Activated T-helper 2 cell treated with anti-CD3 and anti-CD28 coated beads, Interferon-gamma antibody, Interleukin-2, Interleukin-4, amounts not matched to agents 10 μg/mL and 5 μg/mL and 100 μg/mL, durations not matched to agents 14 hours and 24 hours and 36 hours (primary cell): ENCODE results near the gene TST. TPM values are rescaled to one million over a fixed set of nuclear protein-coding genes. Genes with fewer than 3 reads are reported as not detected.

Experiments used
- DNase-seq: peaks from one replicate; pipeline ENCODE4 v3.0.0; 2021; ENCODE audit warnings: low spot score
- H3K27ac Mint-ChIP-seq: one replicate; pipeline ENCODE4 v1.8.0; 2021; ENCODE audit warnings: mixed read lengths
- H3K27me3 Mint-ChIP-seq: one replicate; pipeline ENCODE4 v1.8.0; 2021; ENCODE audit warnings: low read depth, mixed read lengths
- H3K36me3 Mint-ChIP-seq: one replicate; pipeline ENCODE4 v1.8.0; 2021; ENCODE audit warnings: low read depth, mixed read lengths
- H3K4me1 Mint-ChIP-seq: one replicate; pipeline ENCODE4 v1.8.0; 2021; ENCODE audit warnings: low read depth, mixed read lengths
- H3K4me3 Mint-ChIP-seq: one replicate; pipeline ENCODE4 v1.8.0; 2021; ENCODE audit warnings: low read depth, mild to moderate bottlenecking, moderate library complexity, mixed read lengths
- H3K9me3 Mint-ChIP-seq: one replicate; pipeline ENCODE4 v1.8.0; 2021; ENCODE audit warnings: mixed read lengths
- intact Hi-C: fragments of 100-400 bp; cut with micrococcal nuclease; formaldehyde crosslinking; loops from one replicate; pipeline ENCODE4 v1.15.1; 2023
- total RNA-seq: library from RNA; stranded (reverse); gene quantifications from 2 replicates; pipeline ENCODE4 v1.2.3, GENCODE V29; 2022

Gene TST
- total RNA-seq, 1 donor from 2014 or later: 15.2 TPM

GRCh38 chr22:37059876-37060449, 40.7 kb upstream of the TST start:
- H3K36me3 Mint-ChIP-seq: peaks cover 27% of the 10 kb centered on the region
- DNase-seq: no peak
- intact Hi-C loops: no loop called here

GRCh38 chr22:37058917-37059701, 39.9 kb upstream of the TST start:
- Mint-ChIP-seq H3K4me3 (no peak overlapping the region), H3K27me3 (no peaks in the 10 kb centered on the region), H3K9me3 (no peaks in the 10 kb centered on the region), H3K27ac (no peak overlapping the region), H3K36me3 (peaks cover 27% of the 10 kb centered on the region), H3K4me1 (peaks cover 20% of the 10 kb centered on the region)
- no peak for DNase-seq
- intact Hi-C loops: no loop called here

More at GRCh38 chr22:37059876-37060449, 40.7 kb upstream of the TST start:
- Mint-ChIP-seq H3K4me3 (peak overlapping the region; percentile 8), H3K27ac (peak overlapping the region; percentile 22), H3K4me1 (peaks cover 19% of the 10 kb centered on the region), H3K27me3 (no peaks in the 10 kb centered on the region), H3K9me3 (no peaks in the 10 kb centered on the region)

GRCh38 chr22:37057796-37058510, 38.7 kb upstream of the TST start:
- Mint-ChIP-seq H3K27ac (no peak overlapping the region), H3K27me3 (no peaks in the 10 kb centered on the region), H3K9me3 (no peaks in the 10 kb centered on the region), H3K4me1 (peaks cover 22% of the 10 kb centered on the region), H3K36me3 (peaks cover 36% of the 10 kb centered on the region), H3K4me3 (no peak overlapping the region)
- intact Hi-C loops: no loop called here
- no peak for DNase-seq

- Mint-ChIP-seq H3K4me1 (peaks cover 24% of the 10 kb centered on the region), H3K27me3 (no peaks in the 10 kb centered on the region), H3K9me3 (no peaks in the 10 kb centered on the region), H3K27ac (no peak overlapping the region), H3K4me3 (no peak overlapping the region), H3K36me3 (peaks cover 36% of the 10 kb centered on the region)
- no peak for DNase-seq
- intact Hi-C loops: no loop called here
Measured at GRCh38 chr22:37057226-37057625, 38.0 kb upstream of the TST start.

- H3K36me3 Mint-ChIP-seq: peaks cover 36% of the 10 kb centered on the region
- no peak overlapping the region for H3K4me3 Mint-ChIP-seq
- H3K4me1 Mint-ChIP-seq: peaks cover 22% of the 10 kb centered on the region
- no peaks in the 10 kb centered on the region for H3K9me3 Mint-ChIP-seq
- no peak for DNase-seq
- no peaks in the 10 kb centered on the region for H3K27me3 Mint-ChIP-seq
- H3K27ac Mint-ChIP-seq: no peak overlapping the region
- intact Hi-C loops: no loop called here
Measured at GRCh38 chr22:37056246-37056645, 37.0 kb upstream of the TST start.

- peaks cover 10% of the 10 kb centered on the region for H3K4me1 Mint-ChIP-seq
- intact Hi-C loops: no loop called here
- peaks cover 27% of the 10 kb centered on the region for H3K36me3 Mint-ChIP-seq
- no peak for DNase-seq
- no peak overlapping the region for H3K4me3 Mint-ChIP-seq
- H3K27me3 Mint-ChIP-seq: no peaks in the 10 kb centered on the region
- no peaks in the 10 kb centered on the region for H3K9me3 Mint-ChIP-seq
- H3K27ac Mint-ChIP-seq: no peak overlapping the region
Measured at GRCh38 chr22:37054600-37055365, 35.5 kb upstream of the TST start.

- no peak overlapping the region for H3K27ac Mint-ChIP-seq
- H3K9me3 Mint-ChIP-seq: no peaks in the 10 kb centered on the region
- peak overlapping the region; percentile 52 for H3K4me3 Mint-ChIP-seq
- intact Hi-C loops: no loop called here
- H3K27me3 Mint-ChIP-seq: no peaks in the 10 kb centered on the region
- peaks cover 10% of the 10 kb centered on the region for H3K4me1 Mint-ChIP-seq
- DNase-seq: no peak
- H3K36me3 Mint-ChIP-seq: peaks cover 26% of the 10 kb centered on the region
Measured at GRCh38 chr22:37054056-37054395, 34.8 kb upstream of the TST start.

- intact Hi-C loops: no loop called here
- no peak for DNase-seq
- Mint-ChIP-seq H3K9me3 (no peaks in the 10 kb centered on the region), H3K27me3 (no peaks in the 10 kb centered on the region), H3K4me3 (peak overlapping the region; percentile 52), H3K4me1 (peaks cover 10% of the 10 kb centered on the region), H3K36me3 (peaks cover 26% of the 10 kb centered on the region), H3K27ac (no peak overlapping the region)
Measured at GRCh38 chr22:37053310-37054055, 34.2 kb upstream of the TST start.

GRCh38 chr22:37052386-37053309, 33.4 kb upstream of the TST start:
- DNase-seq: no peak
- intact Hi-C loops: no loop called here
- peaks cover 23% of the 10 kb centered on the region for H3K36me3 Mint-ChIP-seq
- no peaks in the 10 kb centered on the region for H3K27me3 Mint-ChIP-seq
- H3K9me3 Mint-ChIP-seq: no peaks in the 10 kb centered on the region
- H3K4me1 Mint-ChIP-seq: peaks cover 10% of the 10 kb centered on the region
- H3K4me3 Mint-ChIP-seq: peak overlapping the region; percentile 83
- peak overlapping the region; percentile 18 for H3K27ac Mint-ChIP-seq

GRCh38 chr22:37051391-37052385, 32.4 kb upstream of the TST start, which contains the start of gene KCTD17:
KCTD17 (plus strand) TSS chr22:37051742; CDS start chr22:37051761, 19 bp downstream.
- peak; percentile 75 for DNase-seq
- Mint-ChIP-seq H3K4me3 (peak within 1 kb of the TSS; percentile 83), H3K27ac (peak within 1 kb of the TSS; percentile 18), H3K36me3 (peaks cover 15% of the 10 kb centered on the region), H3K9me3 (no peaks in the 10 kb centered on the region), H3K27me3 (no peaks in the 10 kb centered on the region), H3K4me1 (peaks cover 10% of the 10 kb centered on the region)
- intact Hi-C loops: loop anchor here (2.0 kb wide), 1 partner anchor 147 kb away; no protein-coding TSS in a partner anchor
